NK-92 (cell line): ENCODE measurements around the gene RABGAP1L.
"Not testable (repeated sequence)": the region's sequence is repeated elsewhere in the genome, so short reads cannot be mapped to it uniquely, and the experiment has no call there.

Experiments
- DNase-seq: peaks from one replicate; lab custom pipeline; 2025; ENCODE audit not compliant: unreplicated experiment; lab: John Stamatoyannopoulos, UW

The RABGAP1L gene

DNA sequence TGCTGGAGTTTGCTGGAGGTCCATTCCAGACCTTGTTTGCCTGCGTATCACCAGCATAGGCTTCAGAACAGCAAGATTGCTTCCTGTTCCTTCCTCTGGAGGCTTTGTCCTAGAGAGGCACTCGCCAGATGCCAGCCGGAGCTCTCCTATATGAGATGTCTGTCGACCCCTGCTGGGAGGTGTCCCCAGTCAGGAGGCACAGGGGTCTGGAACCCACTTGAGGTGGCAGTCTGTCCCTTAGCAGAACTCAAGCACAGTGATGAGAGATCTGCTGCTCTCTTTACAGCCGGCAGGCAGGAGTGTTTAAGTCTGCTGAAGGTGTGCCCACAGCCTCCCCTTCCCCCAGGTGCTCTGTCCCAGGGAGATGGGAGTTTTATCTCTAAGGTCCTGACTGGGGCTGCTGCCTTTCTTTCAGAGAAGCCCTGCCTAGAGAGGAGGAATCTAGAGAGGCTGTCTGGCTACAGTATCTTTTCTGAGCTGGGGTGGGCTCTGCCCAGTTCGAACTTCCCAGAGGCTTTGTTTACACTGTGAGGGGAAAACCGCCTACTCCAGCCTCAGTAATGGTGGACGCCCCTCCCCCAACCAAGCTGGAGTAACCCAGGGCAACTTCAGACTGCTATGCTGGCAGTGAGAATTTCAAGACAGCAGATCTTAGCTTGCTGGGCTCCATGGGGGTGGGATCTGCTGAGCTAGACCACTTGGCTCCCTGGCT lies 493.4 kb downstream of the RABGAP1L start:
- DNase-seq: no peak

DNA sequence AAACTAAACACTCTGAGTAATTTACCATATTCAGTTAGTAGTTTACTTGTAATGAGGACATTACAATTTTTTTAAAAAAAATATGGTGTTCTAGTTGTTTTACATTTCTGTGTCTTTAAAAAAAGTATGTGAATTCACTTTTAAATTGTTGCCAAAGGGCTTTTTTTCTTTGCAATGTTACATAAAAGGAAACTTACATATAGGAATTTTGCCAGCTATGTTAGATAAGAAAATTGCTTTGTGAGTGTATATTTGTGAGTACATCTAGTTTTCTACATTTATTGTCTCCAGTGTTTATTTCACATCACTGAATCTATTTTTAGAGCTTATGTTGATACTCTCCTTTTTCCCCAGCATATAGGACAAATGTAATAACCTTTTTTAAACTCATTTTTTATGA lies 495.2 kb downstream of the RABGAP1L start:
- DNase-seq: no peak

DNA sequence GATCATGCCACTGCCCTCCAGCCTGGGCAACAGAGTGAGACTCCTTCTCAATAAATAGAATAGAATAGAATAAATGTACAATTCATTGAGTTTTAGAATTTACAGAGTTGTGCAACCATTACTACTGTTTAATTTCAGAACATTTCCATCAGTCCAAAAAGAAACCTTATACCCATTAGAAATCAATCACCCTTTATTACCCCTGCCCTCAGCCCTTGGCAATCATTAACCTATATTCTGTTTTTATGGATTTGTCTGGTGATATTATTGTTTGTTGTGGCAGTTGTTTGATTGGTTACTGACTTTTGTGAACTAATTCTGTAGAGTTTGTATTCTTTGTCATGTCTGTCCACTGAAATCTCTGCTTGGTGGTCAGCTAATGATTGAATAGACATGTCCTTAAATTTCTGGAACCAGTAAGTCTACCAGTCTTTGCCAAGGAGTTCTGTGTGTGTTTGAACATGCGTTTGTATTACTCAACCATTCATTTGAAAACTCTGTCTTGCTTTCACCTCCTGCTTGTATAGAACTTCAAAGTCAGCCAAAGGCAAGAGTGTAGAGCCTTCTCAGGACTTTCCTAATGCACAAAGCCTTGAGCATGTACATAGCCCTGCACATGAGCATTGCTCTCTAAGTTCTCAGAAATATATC lies 497.2 kb downstream of the RABGAP1L start:
- DNase-seq: no peak

DNA sequence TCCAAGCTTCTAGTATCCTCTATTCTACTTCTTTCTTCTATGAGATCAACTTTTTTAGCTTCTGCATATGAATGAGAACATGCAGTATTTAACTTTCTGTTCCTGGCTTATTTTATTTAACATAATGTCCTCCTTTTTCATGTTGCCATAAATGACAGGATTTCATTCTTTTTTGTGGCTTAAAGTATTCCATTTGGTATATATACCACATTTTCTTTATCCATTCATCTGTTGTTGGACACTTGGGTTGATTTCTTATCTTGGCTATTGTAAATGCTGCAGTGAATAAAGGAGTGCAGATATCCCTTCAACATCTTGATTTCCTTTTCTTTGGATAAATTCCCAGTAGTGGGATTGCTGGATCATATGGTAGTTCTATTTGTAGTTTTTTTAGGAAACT lies 498.1 kb downstream of the RABGAP1L start:
- DNase-seq: no peak

DNA sequence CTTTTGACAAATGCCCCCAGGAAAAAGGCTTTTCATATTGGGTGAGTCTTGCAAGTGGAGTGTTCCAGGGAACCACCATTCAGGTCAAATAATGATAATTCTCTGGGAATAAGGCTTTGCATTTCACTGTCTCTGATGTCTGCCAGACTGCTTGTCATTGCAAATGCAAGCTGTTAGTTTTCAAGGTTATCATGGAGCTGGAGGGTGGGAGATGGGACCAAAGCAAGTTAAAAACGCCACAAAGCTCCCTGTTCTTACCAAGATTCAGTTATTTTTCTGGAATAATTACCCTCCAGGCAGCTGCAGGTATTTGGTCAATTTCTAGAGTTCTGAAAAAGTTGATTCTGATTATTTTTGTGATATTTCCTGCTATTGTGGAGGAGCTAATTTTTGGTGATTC lies 498.6 kb downstream of the RABGAP1L start:
- no peak for DNase-seq

DNA sequence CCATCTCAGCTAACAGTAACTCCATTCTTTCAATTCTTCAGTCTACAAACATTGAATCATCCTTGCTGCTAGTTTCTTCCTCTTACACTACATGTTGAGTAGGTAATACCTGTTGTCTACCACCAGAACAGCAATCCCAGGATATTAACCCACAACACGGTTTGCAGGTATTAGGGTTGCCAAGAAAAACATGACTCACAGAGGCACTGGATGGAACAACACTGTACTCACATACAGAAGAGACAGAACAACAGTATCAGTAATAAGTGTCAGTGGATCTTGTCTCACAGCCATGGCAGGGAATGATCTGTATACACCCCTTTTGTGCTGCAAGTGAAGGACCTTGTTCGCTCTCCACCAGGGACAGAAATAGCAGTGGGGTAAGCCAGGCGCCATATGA lies 500.5 kb downstream of the RABGAP1L start:
- DNase-seq: no peak

DNA sequence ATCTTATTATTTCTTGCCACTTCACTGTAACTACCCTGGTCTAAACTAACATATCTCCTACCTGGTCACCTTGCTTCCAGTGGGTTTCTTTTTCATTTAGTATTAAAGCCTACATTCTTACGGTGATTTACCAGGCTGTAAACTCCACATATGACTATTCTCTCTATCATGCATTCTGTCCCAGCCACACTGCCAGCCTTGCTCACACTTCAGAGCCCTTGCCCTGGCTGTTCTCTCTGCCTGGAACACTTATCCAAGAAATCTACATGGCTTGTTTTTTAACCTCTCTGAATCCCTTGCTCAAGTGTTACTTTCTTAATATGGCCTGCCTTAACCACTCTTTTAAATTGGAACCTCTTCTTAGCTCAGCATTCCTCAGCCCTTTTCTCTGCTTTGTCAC lies 501.2 kb downstream of the RABGAP1L start:
- no peak for DNase-seq

DNA sequence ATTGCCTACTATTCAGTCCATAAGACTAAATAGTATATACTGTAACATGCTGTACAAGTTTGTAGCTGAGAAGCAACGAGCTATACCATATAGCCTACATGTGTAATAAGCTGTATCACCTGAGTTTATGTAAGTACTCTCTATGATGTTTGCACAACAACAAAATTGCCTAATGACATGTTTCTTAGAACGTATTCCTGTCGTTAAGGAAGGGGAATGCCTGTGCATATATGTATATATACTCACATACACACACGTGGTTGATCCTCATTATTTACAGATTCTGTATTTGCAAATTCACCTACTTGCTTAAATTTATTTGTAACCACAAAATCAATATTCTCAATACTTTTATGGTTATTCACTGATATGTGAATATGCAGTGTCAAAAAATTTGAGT lies 504.0 kb downstream of the RABGAP1L start:
- DNase-seq: no peak

DNA sequence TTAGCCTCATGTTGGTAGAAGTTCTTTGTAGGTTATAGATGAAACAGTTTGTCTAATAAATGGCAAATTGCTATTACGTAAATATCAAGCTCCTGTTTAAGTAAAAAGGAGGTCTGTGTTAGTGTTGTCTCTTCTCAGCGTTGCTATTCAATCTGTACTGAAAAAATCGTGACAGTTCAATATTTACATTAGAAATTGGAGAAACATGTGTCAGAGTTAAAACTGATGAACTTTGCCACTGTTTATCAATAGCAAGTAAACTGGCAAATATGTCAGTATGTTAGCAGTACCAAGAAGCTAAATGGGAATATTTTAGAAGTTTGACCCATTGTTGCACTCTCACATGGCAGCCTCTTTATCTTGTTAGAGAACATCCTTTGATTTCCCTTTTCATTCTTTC lies 506.9 kb downstream of the RABGAP1L start:
- no peak for DNase-seq

DNA sequence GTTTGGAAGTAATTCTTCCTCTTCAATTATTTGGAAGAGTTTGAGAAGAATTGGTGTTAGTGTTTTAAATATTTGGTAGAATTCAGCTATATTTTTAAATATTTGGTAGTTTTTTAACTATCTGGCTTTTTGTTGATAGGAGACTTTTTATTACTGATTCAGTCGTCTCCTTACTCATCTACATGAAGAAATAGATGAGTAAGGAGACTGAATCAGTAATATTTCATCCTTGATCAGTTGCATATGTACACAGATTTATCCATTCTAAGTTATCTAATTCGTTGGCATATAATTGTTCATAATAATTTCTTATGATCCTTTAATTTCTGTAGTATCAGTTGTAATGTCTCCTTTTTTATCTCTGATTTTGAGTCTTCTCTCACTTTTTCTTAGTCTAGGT lies 512.5 kb downstream of the RABGAP1L start:
- DNase-seq: no peak

DNA sequence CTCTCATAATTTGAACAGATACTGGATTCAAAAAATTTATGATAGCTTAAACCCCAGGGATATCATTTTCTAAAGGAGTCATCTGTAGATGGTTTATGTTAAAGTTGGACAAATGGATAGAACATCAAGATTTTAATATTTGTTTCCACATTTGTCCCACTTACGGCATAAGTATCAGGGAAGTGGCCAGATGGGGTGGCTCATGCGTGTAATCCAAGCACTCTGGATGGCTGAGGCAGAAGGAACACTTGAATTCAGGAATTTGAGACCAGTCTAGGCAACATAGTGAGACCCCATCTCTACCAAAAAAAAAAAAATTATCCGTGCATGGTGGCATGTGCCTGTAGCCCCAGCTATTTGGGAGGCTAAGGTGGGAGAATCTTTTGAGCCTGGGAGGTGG lies 517.5 kb downstream of the RABGAP1L start:
- DNase-seq: no peak

DNA sequence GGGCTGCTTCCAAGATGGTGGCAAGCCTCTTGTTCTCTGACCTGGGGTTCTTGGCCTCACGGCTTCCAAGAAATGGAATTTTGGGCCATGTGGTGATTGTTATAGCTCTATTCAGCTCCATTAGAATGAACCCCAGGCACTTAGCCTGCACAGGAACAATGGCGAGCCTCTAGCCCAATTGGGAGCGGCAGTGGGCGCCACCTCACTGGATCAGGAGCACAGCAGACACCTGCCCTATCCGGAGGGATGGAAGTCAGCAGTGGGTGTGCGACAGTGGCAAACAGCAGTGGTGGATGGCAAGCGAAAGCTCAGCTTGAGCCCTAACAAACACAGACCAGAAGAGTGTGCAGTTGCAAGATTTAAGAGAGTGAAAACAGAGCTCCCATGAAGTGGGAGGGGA lies 519.3 kb downstream of the RABGAP1L start:
- no peak for DNase-seq

DNA sequence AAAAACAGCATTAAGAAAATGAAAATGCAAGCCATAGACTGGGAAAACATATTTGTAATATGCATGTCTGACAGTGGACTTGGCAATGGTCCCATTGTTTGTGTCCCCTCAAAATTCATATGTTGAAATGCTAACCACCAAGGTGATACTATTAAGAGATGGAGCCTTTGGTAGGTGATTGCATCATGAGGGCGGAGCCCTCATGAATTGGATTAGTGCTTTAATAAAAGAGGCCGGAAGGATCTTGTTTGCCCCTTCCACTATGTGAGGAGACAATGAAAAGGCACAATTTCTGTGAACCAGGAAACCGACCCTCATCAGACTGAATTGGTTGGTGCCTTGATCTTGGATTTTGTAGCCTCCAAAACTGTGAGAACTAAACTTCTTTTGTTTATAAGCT lies 520.8 kb downstream of the RABGAP1L start:
- DNase-seq: no peak

DNA sequence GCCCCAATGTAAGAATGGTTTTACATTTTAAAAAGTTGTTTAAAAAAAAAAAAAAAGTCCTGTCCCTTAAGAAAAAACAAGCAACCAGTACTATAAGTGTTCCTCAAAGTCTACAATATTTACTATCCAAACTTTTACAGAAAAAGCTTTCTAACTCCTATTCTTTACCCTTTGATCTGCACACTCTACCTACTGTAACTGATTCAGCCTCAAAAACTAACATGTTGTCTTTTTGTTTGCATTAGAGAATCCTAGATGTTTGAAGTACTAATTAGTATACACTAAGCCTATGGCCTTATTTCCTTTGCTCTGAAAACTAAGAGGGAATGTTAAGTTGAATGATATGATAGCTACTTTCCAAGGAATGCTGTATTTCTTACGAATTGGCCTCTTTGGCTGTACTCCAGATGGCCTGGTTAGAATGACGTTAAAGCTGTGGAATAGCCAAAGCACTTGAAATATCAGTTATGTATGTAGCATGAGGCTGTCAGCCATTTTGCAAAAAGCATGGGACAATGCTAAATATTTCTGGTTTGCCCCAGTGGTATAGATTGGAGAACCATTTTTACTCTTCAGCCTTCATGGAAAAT lies 523.2 kb downstream of the RABGAP1L start:
- no peak for DNase-seq

DNA sequence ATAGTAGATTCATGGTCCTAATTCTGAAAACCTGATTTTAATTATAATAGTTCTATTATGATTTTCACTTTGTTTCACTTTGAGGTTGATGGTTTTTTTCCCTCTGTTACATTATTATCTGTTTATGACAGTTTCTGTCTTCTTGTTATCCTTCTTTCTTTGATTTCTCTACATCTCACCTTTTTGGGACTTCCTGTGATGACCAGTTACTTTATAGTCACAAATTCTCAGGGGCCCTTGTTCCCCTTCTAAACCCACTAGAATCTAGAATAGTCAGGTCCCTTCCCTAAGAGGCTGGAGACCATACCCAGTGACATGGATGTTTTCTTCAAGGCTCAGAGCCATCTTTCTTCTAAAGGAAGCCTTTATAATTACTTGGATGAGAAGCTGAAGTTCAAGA lies 526.9 kb downstream of the RABGAP1L start:
- DNase-seq: no peak

DNA sequence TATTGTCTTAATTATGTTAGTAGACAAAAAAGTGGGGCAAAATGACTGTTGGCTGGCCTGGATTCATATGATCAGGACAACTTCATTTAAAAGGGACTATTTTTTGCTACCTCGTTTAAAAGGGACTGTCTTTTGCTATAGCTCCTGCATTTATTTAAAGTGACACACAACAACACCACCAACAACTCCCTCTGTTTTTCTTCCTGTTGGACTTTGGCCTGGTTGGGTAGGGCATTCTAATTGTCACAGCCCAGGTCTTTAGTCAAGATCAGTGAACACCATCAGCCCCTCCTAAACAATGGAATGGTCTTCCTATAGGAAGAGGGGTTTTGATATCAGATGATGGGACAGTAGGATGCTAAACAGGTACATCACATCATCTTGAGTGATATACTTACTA lies 530.2 kb downstream of the RABGAP1L start:
- no peak for DNase-seq

DNA sequence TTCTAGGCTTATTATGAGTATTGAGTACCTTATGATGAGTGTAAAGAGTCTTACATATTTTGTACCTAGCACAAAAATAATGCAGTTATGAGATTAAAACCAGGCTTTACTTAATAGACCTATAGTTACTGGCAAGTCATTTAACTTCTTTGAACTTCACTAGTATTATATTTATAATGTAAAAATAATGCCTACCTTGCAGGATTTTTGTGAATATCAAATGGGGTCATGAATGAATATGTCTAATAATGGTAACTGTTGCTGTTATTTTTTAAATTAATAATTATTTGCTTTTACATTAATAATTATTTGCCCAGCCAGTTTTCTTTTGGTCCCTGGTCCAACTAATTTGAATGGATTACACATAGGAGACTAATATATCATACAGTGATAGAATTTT lies 530.9 kb downstream of the RABGAP1L start:
- no peak for DNase-seq

DNA sequence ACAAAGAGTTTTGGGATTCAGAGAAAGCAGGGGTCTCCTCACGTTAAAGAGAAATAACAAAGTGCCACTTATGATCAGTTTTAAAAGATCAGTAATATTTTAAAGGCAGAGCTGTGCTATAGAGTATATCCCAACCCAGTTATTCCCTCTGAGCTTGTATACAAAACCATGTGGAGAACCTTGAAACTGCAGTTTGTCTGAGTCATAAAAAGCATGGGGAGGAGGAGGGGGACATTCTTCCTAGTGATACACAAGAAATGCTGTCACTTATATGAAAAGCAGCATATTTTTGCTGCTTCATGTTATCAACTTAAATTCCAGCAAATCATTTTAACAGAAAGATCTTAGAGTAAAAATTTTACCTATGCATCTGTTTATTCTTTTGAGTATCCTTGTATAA lies 533.0 kb downstream of the RABGAP1L start:
- DNase-seq: no peak

DNA sequence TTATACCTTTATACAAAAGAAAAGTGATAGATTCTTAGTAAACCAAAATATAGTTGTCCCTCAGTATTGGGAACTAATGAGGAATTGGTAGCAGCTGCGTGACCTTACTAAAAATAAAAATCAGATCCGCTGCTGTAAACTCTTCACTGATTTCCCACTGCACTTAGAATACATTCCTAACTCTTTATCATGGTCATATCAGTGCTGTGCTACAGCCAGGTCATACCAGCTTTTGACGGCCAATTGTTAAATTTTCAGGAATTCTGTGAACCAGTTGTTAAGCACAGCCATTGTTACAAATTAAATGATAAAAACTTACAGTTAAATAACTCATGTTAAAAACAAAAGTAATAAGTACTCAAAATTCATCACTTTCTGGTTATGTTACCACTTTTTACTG lies 533.8 kb downstream of the RABGAP1L start:
- DNase-seq: no peak

DNA sequence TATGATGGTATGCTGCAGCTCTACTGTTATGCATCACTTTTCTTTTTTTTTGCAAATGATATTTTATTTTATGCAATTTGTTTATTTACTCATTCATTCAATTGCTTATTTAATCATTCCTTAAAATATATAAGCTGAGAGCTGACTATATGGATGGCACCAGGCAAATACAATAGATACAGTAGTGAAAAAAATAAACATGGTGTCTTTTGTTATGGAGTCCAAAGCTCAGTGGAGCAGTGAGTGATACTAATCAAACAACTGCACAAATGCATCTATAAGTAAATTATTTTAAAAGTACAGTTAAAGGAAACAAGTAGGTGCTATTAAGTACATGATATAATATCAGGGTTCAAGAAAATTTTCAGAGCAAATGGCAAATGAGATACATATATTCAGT lies 534.2 kb downstream of the RABGAP1L start:
- not testable (repeated sequence) for DNase-seq

DNA sequence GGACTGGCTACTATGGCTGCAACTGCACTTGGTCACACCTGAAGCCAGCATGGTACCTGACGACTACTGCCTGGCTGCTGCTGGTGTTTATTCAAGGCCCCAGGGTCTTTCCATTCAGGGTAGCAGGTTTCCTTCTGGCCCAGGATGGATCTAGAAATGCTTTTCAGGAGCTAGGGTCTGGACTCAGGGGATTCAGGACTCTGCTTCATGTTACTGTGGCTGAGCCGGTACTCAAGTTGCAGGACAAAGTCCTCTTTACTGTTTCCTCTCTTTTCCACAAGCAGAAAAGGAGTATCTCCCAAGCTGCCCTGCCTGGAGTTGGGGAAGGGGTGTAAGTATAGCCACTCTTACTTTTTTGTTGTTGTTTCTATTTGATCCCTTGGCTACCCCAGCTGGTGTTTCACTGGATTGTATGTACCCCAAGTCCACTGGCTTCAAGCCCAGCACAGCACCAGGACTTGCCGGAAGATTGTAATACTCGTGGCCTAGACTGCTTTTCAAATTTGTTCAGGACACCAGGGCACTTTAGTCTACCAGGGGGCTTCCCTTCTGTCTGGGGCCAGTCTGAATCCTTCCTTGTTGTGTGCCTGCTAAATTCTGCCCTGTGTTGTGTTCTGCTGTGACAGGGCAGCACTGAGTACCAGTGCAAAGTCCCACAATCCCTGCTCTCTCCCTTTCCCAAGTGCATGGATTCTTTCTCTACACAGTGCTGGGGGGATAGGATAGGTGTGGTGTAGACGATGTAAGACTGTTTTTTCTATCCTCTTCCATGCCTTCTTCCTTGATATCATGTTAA lies 536.9 kb downstream of the RABGAP1L start:
- DNase-seq: no peak

DNA sequence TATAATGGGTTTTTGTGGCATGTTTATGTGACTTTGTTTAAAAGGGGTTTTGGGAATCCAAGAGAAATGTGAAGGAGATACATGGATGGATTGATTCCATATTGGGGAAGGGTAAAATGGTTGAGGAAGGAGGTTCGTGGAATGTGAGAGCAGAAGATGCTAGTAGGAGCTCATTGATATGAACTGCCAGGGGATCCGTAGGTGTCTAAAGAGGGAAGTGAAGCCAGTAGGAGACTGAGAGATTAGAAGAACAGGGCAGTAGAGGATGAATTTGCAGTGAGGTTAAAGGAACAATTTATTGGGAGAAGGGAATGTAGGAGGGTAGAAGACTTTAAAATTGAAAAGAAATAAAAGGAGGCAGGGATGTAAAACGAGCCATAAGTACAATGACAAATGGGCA lies 541.0 kb downstream of the RABGAP1L start:
- DNase-seq: no peak
